Measurements from ENCODE around the gene TNNI3K. TPM values are rescaled to one million over a fixed set of nuclear protein-coding genes. Genes with fewer than 3 reads are reported as not detected.

Gene TNNI3K
- total RNA-seq, 1 experiment from 2014 or later, result 0.49 TPM

GRCh38 chr1:74478979-74479378, 243.8 kb downstream of the TNNI3K start (continued):
- TF ChIP-seq ATF3 (IDR thresholded peaks at IDR 0.05), result no peak

GRCh38 chr1:74480068-74480467, 244.9 kb downstream of the TNNI3K start:
- POLR2A ChIA-PET, result no interaction called here

More at GRCh38 chr1:74480068-74480467, 244.9 kb downstream of the TNNI3K start:
- Histone ChIP-seq H3K4me1 (ENCODE audit: control insufficient read depth in 1 of 2, insufficient read depth in 2 of 2, low read length in 2 of 2) (no peaks in the 10 kb centered on the region), H3K9ac (ENCODE audit: low read length) (no peak overlapping the region), H3K27me3 (ENCODE audit: insufficient read depth, low read length) (peaks cover 14% of the 10 kb centered on the region), H3K36me3 (ENCODE audit: control insufficient read depth in 1 of 2, insufficient read depth in 2 of 2, low read length in 2 of 2) (no peaks in the 10 kb centered on the region), H3K9me2 (ENCODE audit: insufficient read depth) (no peaks in the 10 kb centered on the region), H3K4me2 (ENCODE audit: low read length) (no peak overlapping the region), H2AFZ (ENCODE audit: low read depth, low read length, poor library complexity, severe bottlenecking) (no peak overlapping the region), H3K4me3 (replicated peaks in 1 of 2; ENCODE audit: low read depth in 1 of 2, low read length in 2 of 2) (no peak overlapping the region), H3K79me2 (ENCODE audit: insufficient read depth, low read length) (no peaks in the 10 kb centered on the region), H3K9me3 (ENCODE audit: control insufficient read depth in 1 of 2, insufficient read depth in 1 of 2, low read depth in 1 of 2, low read length in 2 of 2) (no peaks in the 10 kb centered on the region), H4K20me1 (ENCODE audit: insufficient read depth) (no peaks in the 10 kb centered on the region; the same call in 1 of the 2 replicates), H3K27ac (ENCODE audit: low read depth, low read length) (no peak overlapping the region)
- ChIA-PET RAD21 (ENCODE audit: low non-redundant PET in 1 of 2, low total read pairs in 2 of 2, uncharacterized antibody in 2 of 2, unreplicated experiment in 2 of 2) (no interaction called here), CTCF (no interaction called here)
- ATAC-seq, result no peak
- DNase-seq (ENCODE audit: low read depth, low spot score), result no peak
- no TSS peak for BruUV-seq (replicated peaks)
- TF ChIP-seq POLR2A (IDR thresholded peaks at IDR 0.05; ENCODE audit: borderline replicate concordance, extremely low read depth, insufficient read depth, insufficient read length) (no peak), EZH2 (IDR thresholded peaks at IDR 0.05) (no peak), TCF7L2 (IDR thresholded peaks at IDR 0.05; ENCODE audit: borderline replicate concordance, extremely low read depth, insufficient read depth, insufficient read length) (no peak), REST (IDR thresholded peaks at IDR 0.05; ENCODE audit: low read depth) (no peak), EGR1 (IDR thresholded peaks at IDR 0.05; ENCODE audit: low read depth) (no peak), ATF3 (IDR thresholded peaks at IDR 0.05) (no peak), ZBTB33 (IDR thresholded peaks at IDR 0.05; ENCODE audit: extremely low read depth, insufficient replicate concordance, low read length) (no peak), FOSL1 (IDR thresholded peaks at IDR 0.05; ENCODE audit: low read depth) (no peak), SIN3A (IDR thresholded peaks at IDR 0.05; ENCODE audit: low read depth) (no peak), SP1 (IDR thresholded peaks at IDR 0.05; ENCODE audit: low read depth) (no peak), EZH2phosphoT487 (IDR thresholded peaks at IDR 0.05; ENCODE audit: borderline replicate concordance) (no peak), YY1 (IDR thresholded peaks at IDR 0.05; ENCODE audit: extremely low read depth, insufficient replicate concordance, low read depth, low read length) (no peak), CEBPB (IDR thresholded peaks at IDR 0.05; ENCODE audit: low read depth) (no peak), MAX (IDR thresholded peaks at IDR 0.05) (no peak), ZNF274 (IDR thresholded peaks at IDR 0.05; ENCODE audit: low read depth, low read length) (no peak), CBX3 (IDR thresholded peaks at IDR 0.05; ENCODE audit: low read depth) (no peak), ELF1 (IDR thresholded peaks at IDR 0.05; ENCODE audit: borderline replicate concordance, low read depth) (no peak), POLR2AphosphoS5 (IDR thresholded peaks at IDR 0.05; ENCODE audit: low read depth, low read length) (no peak), RAD21 (IDR thresholded peaks at IDR 0.05; ENCODE audit: low read depth) (no peak)
- intact Hi-C loops (cut with micrococcal nuclease), result no loop called here
